GM12873 (cell line): ENCODE data around the gene CD46.

Source experiments
- TF ChIP-seq, protein P1 (sequence below): IDR thresholded peaks from 2 replicates; pipeline ENCODE4 v1.5.1; 2012; ENCODE audit warnings: low read depth, mild to moderate bottlenecking, moderate library complexity, low read length, control low read depth; ENCODE audit not compliant: insufficient read depth; ENCODE audit errors: missing control alignments

CD46 gene

DNA sequence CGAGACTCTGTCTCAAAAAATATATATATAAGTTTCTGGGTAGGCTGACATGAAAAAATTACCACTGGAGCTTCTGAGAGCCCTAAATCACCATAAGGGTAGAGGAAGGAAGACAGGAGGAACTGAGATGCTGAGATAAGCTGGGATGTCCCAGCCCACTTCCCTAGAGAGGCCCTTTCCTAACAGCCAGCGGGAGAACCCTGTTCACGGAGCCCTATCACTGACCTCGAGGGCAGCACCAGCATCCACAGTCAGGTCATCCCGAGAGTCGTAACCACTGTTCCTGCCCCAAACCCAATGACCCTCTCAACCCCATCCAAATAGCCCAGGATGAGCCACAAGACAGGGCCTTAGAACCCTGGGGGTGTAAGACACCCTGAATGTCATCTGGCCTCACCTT lies 81.5 kb downstream of the CD46 start:
- TF ChIP-seq, protein P1, sequence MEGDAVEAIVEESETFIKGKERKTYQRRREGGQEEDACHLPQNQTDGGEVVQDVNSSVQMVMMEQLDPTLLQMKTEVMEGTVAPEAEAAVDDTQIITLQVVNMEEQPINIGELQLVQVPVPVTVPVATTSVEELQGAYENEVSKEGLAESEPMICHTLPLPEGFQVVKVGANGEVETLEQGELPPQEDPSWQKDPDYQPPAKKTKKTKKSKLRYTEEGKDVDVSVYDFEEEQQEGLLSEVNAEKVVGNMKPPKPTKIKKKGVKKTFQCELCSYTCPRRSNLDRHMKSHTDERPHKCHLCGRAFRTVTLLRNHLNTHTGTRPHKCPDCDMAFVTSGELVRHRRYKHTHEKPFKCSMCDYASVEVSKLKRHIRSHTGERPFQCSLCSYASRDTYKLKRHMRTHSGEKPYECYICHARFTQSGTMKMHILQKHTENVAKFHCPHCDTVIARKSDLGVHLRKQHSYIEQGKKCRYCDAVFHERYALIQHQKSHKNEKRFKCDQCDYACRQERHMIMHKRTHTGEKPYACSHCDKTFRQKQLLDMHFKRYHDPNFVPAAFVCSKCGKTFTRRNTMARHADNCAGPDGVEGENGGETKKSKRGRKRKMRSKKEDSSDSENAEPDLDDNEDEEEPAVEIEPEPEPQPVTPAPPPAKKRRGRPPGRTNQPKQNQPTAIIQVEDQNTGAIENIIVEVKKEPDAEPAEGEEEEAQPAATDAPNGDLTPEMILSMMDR: no peak

DNA sequence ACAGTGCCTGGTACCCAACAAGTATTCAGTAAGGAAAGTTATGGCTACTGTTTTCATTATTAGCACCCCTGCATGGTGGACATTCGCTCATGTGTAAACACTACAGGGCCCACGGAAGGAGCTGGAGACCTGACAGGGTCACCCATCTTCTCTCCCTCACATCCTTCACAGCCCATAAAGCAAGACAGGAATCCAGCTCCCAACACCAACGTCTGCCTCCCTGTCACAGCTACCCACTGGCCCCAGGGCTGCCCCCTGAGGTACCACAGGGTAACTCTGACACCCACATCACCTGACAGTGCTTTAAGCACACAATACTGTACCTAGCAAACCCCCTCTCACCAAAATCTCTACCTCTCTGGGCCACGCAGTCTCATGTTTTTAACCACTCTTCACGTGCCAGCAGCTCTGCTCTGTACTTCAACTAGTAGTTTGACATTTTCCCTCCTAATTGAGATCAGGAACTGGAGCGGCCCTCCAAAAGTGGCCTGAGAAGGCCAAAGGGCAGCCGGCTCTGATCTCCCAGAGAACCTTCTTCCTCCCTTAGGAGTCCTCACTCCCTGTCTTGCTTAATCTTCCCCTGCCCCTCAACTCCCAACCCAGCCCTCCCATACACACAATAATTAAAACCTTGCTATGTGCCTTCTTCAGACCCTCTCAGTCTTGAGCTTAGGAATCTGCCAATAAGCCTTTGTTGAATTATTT lies 82.3 kb downstream of the CD46 start:
- TF ChIP-seq, protein P1: no peak

DNA sequence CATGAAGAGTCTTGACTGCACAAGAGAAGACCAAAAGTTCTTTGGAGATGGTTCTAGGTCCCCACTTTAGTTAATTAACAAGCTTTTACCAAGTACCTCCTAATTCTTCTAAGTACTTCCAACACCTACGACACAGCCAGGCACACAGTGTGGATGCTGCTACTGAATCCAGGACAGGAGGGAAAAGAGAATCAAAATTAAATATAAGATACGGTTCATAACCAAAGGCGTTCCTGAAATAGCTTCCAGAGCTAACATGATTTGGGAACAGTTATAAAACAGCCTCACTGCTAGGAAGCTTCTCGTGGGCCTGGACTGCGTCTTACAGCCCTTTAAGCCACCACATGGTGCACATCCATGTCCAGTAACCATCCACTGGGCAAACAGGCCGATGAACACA lies 84.1 kb downstream of the CD46 start:
- TF ChIP-seq, protein P1: no peak

DNA sequence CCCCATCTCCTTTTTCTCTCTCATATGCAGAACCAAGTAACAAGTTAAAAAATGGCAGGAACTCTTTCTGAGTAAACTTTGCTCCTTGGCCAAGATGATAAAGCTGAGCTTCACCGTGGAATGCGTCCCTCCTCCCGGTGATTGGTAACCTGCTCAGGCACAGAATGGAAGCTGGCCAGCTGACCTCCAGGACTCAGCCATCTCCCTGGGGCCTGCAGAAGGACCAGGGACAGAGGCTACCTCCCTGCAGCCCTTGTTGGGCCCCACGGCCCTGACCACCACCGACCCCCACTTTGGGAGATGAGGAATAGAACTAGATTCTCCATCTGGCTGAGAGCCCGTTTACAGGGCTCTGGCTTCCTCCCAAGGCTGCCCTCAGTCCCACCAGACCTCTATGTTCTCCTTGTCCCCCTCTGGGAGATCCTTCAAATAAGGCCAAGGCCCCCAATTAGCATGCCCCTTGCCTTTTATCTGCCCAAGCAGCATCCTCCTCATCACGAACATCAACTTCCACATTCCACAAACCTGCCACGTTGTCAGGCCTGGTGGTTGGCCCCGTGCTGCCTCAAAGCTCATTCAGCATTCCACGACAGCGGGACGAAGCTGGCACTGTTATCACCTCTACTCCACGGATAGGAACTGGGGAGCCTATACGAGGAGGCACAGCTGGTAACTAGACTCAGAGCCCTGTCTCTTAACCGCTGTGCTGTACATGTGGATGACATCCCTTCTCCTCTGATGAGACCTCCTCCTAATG lies 84.9 kb downstream of the CD46 start:
- TF ChIP-seq, protein P1: no peak

DNA sequence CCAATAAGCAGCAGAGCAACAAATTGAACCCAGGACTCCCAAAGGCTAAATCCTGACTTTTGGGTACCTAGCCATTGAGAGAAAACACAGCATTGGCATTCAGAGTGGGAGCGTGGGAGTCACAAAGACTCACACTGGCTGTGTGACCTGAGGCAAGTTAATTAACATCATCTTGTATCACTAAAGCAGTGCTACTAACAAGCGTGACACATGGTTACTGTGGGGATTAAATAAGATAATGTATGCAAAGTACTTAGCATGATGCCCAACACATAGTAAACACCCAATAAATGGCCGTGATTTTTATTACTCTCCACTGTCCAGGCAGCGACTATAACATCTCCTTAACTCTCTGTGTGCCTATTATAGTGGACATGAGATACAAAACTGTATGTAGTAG lies 85.8 kb downstream of the CD46 start:
- TF ChIP-seq, protein P1: no peak

DNA sequence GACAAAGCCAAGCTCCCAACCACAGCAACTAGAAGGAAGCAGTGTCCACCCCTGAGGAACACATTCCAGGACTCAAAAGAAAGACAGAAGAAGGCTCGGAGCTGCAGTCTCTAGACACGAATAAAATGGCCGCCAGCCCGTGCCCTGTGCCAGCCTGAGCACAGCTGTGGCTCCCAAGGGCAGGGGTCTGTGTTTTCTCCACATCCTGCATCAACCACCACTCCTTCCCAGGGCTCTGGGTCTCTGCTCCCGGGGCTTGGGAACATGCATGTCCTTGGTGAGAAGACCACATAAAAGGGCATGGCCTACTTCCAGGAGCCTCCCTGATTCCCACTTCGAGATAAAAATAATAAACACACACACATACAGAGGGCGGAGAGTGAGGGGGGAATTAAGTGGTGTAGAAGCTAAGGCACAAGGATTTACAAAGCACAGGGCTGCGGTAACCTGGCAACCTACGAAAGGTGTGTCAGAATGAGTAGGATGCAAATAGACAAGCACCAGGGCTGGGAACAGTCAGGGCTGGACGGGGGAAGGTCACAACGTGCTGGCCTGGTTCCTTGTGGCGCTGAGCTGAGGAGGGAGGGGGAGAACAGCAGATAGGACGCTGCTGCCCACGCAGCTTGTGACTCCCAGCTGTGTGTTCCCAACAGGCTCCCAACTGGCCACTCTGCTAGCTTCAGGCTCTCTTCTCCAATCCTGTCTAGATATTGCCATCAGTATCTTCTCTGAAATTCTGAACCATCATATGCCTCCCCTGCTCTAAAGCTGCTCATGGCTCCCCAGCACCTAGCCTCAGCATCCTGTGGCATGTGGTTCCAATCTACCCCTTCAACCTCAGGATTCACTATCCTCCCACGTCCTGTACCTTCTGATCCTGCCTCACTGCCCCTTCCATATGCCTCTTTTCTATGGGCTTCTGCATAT lies 86.6 kb downstream of the CD46 start:
- TF ChIP-seq, protein P1: no peak

DNA sequence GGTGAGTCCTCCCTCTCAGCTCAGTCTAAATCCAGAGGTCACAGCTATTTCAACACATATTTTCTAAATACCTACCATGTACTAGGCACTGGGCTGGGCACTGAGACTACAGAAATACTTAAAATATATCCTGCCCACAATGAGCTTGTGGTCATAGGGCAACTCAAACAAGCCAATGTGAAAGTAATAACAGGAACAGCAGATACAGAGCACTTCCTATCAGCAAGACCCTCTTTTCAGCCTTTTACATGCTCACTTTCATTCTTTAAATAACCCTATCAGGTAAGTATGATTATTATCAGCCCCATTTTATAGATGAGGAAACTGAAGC lies 87.2 kb downstream of the CD46 start:
- TF ChIP-seq, protein P1: no peak
